Activated CD8-positive, alpha-beta T cell treated with anti-CD3 and anti-CD28 coated beads for 36 hours (primary cell): ENCODE results near the gene RAX. TPM values are rescaled to one million over a fixed set of nuclear protein-coding genes. Genes with fewer than 3 reads are reported as not detected.

Source experiments
- ATAC-seq: fragments of 200-7000 bp; cut with Tn5 transposase; one replicate; pipeline ENCODE4 v1.10.0; 2021; ENCODE audit warnings: mild to moderate bottlenecking, moderate library complexity
- CTCF ChIA-PET: fragments of 350-600 bp; sonication (Branson Sonifier 250); formaldehyde crosslinking; loops from one replicate; lab custom pipeline; 2021; ENCODE audit warnings: antibody characterized with exemption; lab: Charles Lee
- POLR2A ChIA-PET: fragments of 350-600 bp; sonication (Branson Sonifier 250); formaldehyde crosslinking; loops from one replicate; lab custom pipeline; 2021; ENCODE audit warnings: antibody characterized with exemption; lab: Charles Lee
- DNase-seq: peaks from one replicate; pipeline ENCODE4 v3.0.0-alpha.2; 2020
- H3K27ac Mint-ChIP-seq: one replicate; pipeline ENCODE4 v1.8.0; 2021; ENCODE audit warnings: mild to moderate bottlenecking, mixed read lengths
- H3K27me3 Mint-ChIP-seq: one replicate; pipeline ENCODE4 v1.8.0; 2021; ENCODE audit warnings: mixed read lengths
- H3K36me3 Mint-ChIP-seq: one replicate; pipeline ENCODE4 v1.8.0; 2021; ENCODE audit warnings: low read depth, mixed read lengths
- H3K4me1 Mint-ChIP-seq: one replicate; pipeline ENCODE4 v1.8.0; 2021; ENCODE audit warnings: low read depth, mixed read lengths
- H3K4me3 Mint-ChIP-seq: one replicate; pipeline ENCODE4 v1.8.0; 2021; ENCODE audit warnings: mild to moderate bottlenecking, moderate library complexity, mixed read lengths
- H3K9me3 Mint-ChIP-seq: one replicate; pipeline ENCODE4 v1.8.0; 2021; ENCODE audit warnings: mixed read lengths
- intact Hi-C: fragments of 100-400 bp; cut with micrococcal nuclease; formaldehyde crosslinking; loops from one replicate; pipeline ENCODE4 v1.10.0; 2022
- total RNA-seq, 2 experiments: library from RNA; stranded (reverse); gene quantifications; one replicate each; pipeline ENCODE4 v1.2.3, GENCODE V29; 2021
- TF ChIP-seq, protein P1 (sequence below): fragments of 200-600 bp; IDR thresholded peaks from one replicate; pipeline ENCODE4 v1.8.0; 2022; ENCODE audit warnings: antibody characterized with exemption, mild to moderate bottlenecking

RAX gene
- total RNA-seq, 2 experiments from 2014 or later: not detected

DNA sequence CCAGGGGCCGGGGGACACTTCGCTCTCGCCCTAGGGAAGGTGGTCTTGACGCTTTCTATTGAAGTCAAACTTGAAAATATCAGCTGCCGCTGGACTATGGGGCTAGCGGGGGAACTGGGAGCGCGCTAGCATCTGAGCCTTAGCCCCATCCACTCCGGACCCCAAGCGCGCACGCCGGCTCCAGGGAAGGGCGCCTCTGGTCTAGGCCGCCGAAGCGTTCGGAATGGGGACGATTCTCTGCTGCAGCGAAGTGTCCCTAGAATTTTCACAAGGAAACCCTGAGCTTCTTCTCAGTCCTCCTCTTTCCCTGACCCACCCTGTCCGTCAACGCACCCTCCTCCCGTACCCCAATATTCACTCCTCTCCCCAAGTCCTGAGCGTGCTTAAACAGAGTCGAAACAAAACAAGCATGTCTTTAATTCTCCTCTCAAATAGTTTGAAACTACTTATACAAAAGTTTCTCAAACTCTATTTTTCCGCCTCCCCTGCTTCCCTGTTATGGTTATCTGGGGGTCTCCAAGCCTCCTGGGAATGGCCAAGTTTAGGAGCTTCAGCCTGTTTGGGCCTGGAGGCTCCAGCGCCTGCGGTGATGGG lies 5.0 kb downstream of the RAX start:
- DNase-seq: no peak
- H3K4me3 Mint-ChIP-seq: no peak overlapping the region
- intact Hi-C loops: loop anchor here (10.0 kb wide), 1 partner anchor 183 kb away; no protein-coding TSS in a partner anchor
- no peak for ATAC-seq
- peaks cover 21% of the 10 kb centered on the region for H3K4me1 Mint-ChIP-seq
- H3K27ac Mint-ChIP-seq: no peak overlapping the region
- ChIA-PET CTCF (interaction anchor here (1.0 to 4.5 kb wide), 3 partner anchors 18 to 183 kb away, joined by 3 to 28 read pairs (median 5); no protein-coding TSS in a partner anchor), POLR2A (no interaction called here)
- TF ChIP-seq, protein P1, sequence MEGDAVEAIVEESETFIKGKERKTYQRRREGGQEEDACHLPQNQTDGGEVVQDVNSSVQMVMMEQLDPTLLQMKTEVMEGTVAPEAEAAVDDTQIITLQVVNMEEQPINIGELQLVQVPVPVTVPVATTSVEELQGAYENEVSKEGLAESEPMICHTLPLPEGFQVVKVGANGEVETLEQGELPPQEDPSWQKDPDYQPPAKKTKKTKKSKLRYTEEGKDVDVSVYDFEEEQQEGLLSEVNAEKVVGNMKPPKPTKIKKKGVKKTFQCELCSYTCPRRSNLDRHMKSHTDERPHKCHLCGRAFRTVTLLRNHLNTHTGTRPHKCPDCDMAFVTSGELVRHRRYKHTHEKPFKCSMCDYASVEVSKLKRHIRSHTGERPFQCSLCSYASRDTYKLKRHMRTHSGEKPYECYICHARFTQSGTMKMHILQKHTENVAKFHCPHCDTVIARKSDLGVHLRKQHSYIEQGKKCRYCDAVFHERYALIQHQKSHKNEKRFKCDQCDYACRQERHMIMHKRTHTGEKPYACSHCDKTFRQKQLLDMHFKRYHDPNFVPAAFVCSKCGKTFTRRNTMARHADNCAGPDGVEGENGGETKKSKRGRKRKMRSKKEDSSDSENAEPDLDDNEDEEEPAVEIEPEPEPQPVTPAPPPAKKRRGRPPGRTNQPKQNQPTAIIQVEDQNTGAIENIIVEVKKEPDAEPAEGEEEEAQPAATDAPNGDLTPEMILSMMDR: no peak
- H3K9me3 Mint-ChIP-seq: no peaks in the 10 kb centered on the region
- H3K27me3 Mint-ChIP-seq: peaks cover 82% of the 10 kb centered on the region
- H3K36me3 Mint-ChIP-seq: no peaks in the 10 kb centered on the region

DNA sequence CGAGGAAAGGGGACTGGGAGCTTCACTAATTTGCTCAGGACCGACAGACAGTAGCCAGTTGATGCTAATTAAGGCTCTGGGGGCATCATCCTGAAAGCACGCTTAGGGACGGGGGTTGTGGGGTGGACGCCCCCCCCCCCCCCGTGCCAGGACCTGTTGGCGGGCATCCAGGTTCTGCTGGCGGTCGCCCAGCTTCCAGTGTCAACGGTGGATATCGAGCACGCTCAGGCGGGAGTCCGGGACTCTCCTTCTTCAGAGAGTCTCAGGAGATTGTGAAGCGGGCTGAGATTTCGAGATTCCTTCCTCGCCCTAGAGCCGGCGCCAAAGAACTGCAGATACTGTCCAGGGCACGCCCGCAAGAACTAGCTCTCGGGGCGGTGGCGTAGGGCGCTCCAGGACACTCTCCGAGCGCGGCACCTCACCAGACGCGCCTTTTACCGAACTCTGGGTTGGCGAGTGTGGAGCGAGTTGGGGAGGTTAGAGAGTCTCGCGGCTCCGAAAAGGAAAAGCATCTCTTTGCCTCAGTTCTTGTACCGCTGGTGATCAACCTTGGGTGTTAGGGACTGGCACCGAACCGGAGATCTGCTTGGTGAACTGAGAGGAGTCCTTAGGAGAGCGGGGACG lies 5.6 kb downstream of the RAX start:
- ATAC-seq: no peak
- H3K27me3 Mint-ChIP-seq: peaks cover 88% of the 10 kb centered on the region
- H3K4me1 Mint-ChIP-seq: peaks cover 21% of the 10 kb centered on the region
- no peak overlapping the region for H3K4me3 Mint-ChIP-seq
- H3K36me3 Mint-ChIP-seq: no peaks in the 10 kb centered on the region
- CTCF ChIA-PET: interaction anchor here (1.2 kb wide), 1 partner anchor 134 kb away, joined by 3 read pairs; no protein-coding TSS in a partner anchor
- H3K9me3 Mint-ChIP-seq: no peaks in the 10 kb centered on the region
- TF ChIP-seq, protein P1: no peak
- peak; percentile 23 for DNase-seq
- POLR2A ChIA-PET: interaction anchor here (0.6 kb wide), 1 partner anchor 633 kb away, joined by 3 read pairs; no protein-coding TSS in a partner anchor
- no peak overlapping the region for H3K27ac Mint-ChIP-seq
- intact Hi-C loops: loop anchor here (10.0 kb wide), 1 partner anchor 183 kb away; no protein-coding TSS in a partner anchor

DNA sequence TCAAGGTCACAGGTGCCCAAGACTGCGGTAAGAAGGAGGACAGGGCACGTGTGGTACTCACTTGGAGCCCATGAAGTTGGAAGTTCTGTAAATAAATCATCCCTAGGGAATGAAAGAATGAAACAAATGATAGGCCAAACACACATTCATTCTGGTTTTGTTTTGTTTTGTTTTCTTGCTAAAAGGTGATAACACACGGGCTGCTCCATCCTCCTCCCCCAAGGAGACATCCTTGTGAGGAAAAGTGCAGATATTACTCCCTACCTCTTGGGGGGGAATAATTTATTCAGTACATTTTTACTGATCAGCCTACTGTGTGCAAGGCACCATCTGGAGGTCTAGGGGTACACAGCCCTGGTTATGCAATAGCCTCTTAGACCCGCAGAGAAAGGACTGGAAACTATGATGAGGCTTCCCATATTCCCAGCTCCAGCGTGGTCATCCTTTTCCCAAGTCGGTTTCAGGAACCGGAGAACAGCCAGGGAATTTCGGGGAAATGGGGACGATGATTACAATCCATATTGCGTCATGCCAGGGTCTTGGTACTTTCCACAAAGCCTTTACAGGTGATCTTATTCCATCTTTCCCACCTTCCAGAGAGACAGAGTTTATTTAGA lies 6.3 kb downstream of the RAX start:
- H3K27ac Mint-ChIP-seq: no peak overlapping the region
- intact Hi-C loops: loop anchor here (10.0 kb wide), 1 partner anchor 182 kb away; no protein-coding TSS in a partner anchor
- ATAC-seq (no peak), DNase-seq (no peak)
- ChIA-PET POLR2A (interaction anchor here (0.6 kb wide), 1 partner anchor 633 kb away, joined by 3 read pairs; no protein-coding TSS in a partner anchor), CTCF (interaction anchor here (1.1 to 1.2 kb wide), 2 partner anchors 9 to 135 kb away, joined by 3 read pairs; no protein-coding TSS in a partner anchor)
- H3K4me3 Mint-ChIP-seq: no peak overlapping the region
- no peaks in the 10 kb centered on the region for H3K9me3 Mint-ChIP-seq
- TF ChIP-seq, protein P1: no peak
- peaks cover 87% of the 10 kb centered on the region for H3K27me3 Mint-ChIP-seq
- H3K36me3 Mint-ChIP-seq: no peaks in the 10 kb centered on the region
- peaks cover 20% of the 10 kb centered on the region for H3K4me1 Mint-ChIP-seq

DNA sequence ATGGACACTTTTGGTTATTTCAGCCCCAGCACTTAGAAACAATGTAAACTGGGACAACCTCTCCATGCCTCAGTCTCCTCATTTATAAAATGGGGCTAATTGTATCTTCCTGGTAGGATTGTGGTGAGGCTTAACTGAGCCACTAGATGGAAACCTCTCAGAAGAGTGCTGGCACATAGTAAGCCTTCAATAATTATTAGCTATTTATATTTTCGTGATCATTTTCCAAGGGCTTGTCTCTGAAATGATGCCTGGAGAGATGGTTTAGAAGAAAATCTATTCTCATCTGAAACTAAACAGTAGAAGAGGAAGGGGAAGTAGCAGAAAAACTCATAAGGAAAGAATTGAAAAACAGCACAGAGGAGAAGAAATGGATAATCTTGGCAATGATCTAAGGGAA lies 6.8 kb downstream of the RAX start:
- CTCF ChIA-PET: interaction anchor here (1.1 to 1.2 kb wide), 2 partner anchors 9 to 136 kb away, joined by 3 read pairs; no protein-coding TSS in a partner anchor
- Mint-ChIP-seq H3K4me3 (no peak overlapping the region), H3K36me3 (no peaks in the 10 kb centered on the region), H3K27ac (no peak overlapping the region), H3K9me3 (peaks cover 2% of the 10 kb centered on the region), H3K4me1 (peaks cover 18% of the 10 kb centered on the region), H3K27me3 (peaks cover 85% of the 10 kb centered on the region)
- ATAC-seq: no peak
- POLR2A ChIA-PET: no interaction called here
- TF ChIP-seq, protein P1: no peak
- no peak for DNase-seq
- intact Hi-C loops: loop anchor here (10.0 kb wide), 1 partner anchor 182 kb away; no protein-coding TSS in a partner anchor
